Glomerular visceral epithelial cell (primary cell): Measurements from ENCODE around the gene DPH5.
A peak's percentile ranks its signal among the peaks of the same experiment; 100 is the strongest.
"Not testable (repeated sequence)": the region's sequence is repeated elsewhere in the genome, so short reads cannot be mapped to it uniquely, and the experiment has no call there.

Experiments used
- DNase-seq: peaks from one replicate; pipeline ENCODE4 v3.0.0-alpha.2; 2016; ENCODE audit errors: extremely low spot score

The DPH5 gene, protein sequence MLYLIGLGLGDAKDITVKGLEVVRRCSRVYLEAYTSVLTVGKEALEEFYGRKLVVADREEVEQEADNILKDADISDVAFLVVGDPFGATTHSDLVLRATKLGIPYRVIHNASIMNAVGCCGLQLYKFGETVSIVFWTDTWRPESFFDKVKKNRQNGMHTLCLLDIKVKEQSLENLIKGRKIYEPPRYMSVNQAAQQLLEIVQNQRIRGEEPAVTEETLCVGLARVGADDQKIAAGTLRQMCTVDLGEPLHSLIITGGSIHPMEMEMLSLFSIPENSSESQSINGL

DNA sequence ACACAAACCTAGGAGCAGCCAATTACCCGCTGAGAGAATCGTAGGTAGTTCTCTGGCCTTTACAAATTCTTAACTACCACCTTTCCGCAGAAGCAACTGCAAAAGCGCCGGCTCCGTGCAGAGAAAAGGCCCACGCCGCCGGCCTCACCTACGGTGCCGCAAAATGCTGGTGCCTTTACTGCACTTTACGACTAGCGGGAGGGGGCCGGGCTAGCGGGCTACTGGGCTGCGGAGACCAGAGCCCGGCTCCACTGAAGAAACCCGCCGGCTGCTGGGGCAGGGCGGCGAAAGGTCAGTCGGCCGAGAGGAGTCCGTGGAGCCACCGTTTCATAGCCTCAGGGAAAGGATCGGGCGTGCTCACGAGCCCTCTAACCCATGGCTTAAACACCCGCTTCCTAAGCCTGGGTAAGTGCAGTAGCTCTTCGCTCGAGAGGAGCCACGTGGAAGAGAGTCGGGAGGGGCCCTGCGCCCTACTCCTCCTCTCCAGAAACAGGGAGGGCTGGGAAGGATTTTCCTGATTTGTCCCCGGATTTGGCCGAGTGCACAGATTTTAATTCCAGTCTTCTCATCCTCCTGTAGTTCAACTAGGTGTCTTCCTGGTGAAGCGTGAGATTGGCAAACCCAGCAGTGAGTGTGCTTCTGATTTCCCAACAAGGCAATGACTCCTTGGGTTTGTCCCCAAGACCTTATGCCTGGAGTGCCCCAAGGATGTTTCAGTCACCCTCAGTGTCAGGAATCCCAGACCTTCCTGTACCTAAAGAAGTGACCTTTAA is at the start of gene DPH5:
TSS of gene DPH5 (minus strand) at position 128 of the 773 bp plus-strand sequence. CDS start 341 bp downstream, outside the sequence.
- peak; percentile 88 for DNase-seq

DNA sequence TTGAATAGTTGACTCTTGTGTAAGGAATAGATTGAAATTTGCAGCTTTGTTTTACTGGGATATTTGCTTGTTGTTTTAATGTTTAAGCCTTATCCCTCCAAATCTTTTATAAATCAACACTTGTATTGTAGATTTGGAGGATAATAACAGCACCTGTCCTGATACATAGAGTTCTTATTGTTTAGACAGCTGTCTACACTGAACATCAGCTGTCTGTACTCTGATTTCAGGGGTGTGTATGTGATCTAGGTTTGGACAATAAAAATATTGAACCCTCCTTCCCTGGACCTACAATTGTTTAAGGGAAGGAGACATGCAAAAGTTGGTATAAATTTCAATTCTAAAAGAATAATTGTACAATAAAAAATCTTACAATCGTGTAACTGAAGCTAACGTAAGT is 48.3 kb upstream of the DPH5 start:
- no peak for DNase-seq

DNA sequence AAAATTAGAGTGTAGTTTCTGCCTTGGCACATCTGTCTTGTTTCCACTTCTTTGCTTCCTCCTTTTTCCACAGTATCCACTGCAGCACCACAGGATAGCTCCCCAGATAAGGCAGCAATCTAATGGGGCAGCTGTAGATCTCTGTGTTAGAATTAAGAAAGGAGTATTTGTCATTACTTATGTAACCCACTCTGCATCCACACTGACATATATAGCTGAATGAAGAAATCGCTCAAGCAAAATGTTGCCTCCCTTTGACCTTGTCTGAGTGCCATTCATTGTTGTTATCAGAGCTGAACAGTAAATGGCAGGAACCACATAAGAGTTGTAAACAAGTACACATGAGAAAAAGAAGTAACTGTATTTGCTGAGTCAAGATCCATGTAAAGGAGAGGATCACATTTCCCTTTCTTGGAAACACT is 45.9 kb upstream of the DPH5 start:
- no peak for DNase-seq

DNA sequence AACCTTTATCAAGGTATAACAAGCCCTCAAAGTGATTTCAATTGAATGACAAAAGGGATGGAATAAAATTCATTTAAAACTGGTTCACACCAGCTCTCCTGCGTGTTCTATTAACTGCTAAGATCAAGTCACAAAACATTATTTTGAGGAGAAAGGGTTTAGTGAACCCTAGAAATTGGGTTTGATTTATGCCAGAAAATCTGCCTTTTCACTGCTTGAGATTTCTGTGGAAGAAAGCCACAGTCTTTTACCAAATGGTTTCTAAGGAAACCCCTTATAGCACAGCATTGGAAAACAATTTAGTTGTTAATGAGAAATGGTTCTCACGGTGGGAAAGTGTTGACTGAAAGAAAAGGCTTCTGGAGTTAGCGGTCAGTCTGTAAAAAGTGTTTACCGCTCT is 43.6 kb upstream of the DPH5 start:
- DNase-seq: no peak

DNA sequence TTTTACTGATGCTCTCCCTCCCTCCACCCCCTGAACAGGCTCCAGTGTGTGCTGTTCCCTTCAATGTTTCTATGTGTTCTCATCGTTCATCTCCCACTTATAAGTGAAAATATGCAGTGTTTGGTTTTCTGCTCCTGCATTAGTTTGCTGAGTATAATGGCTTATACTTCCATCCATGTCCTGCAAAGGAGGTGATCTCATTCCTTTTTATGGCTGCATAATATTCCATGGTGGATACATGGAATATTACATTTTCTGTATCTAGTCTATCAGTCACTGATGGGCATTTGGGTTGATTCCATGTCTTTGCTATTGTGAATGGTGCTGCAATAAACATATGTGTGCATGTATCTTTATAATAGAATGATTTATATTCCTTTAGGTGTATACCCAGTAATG is 41.4 kb upstream of the DPH5 start:
- not testable (repeated sequence) for DNase-seq

DNA sequence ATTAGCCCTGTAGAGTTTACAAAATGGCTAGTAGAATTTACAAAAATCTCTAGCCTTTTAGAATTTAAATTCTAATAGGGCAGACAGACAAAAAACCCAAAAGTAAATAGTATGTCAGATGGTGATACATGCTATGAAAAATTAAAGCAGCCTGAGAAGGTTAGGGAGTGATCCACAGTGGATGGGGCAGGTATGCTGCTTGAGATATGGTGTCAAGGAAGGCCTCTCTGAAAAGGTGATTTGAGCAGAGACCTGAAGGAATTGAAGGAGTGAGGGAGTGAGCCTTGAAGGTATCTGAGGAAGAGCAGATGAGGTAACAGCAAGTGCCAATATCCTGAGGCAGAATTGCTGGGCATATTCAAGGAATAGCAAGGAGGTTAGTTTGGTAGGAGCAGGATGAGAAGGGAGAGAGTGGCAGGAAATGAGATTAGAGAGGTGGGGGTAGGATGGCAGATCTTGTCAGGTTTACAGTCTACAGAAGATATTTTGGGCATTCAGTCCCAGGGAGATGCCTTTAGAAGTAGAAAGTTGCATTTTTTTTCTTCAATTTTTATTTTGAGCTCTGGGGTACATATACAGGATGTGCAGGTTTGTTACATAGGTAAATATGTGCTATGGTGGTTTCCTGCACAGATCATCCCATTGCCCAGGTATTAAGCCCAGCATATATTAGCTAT is 40.8 kb upstream of the DPH5 start:
- no peak for DNase-seq

DNA sequence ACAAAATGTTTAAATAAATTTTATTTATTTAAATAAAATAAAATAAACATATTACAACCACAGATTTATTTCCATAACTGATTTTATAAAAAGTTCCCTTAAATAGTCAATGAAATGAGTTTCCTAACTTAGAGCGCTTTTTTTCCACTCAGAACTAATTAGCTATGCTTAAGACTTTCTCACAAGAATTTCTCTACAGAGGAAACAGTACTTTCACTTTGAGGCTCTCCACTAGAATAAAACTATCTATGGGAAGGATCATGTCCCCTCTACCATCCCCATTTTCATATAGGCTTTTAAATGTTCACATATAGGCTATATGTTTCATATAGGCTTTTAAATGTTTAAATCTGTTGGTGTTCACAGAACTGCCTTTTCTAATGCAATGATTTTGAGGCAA is 40.0 kb upstream of the DPH5 start:
- DNase-seq: no peak

DNA sequence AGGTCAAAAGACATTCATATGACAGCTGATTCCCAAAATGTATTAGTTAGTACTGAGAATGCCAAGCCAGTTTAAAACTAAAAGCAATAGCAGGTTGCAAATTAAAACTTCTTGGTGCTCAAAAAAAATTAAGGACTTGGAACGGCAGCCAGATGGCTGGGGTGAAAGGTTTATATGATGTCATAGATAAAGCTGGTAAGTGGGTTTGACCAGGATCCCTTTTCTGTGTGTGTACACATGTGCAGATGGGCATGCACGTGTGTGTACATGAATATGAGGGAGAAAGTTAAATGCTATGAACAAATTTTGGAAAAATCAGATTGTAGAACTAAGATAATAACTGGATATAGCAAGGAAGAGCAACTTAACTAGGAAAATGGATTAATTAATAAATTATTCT is 39.1 kb upstream of the DPH5 start:
- DNase-seq: no peak

DNA sequence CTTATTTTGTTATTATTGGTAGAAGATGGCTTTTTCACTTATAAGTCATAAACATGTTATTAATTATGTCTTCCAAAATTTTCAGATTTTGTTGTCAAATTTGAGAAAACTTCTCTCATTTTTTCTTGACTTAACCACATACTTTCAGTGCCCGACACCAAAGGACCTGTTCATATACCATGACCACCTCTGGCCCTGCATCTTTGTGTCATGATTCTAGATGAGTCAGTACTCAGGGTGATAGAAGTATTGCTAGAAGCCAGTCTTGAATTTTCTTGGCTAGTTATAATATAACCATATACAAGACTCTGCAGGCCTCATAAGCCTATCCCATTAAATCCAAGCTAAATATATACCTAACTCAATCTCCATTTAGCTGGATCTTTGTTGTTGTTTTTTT is 35.4 kb upstream of the DPH5 start:
- DNase-seq: peak; percentile 66

DNA sequence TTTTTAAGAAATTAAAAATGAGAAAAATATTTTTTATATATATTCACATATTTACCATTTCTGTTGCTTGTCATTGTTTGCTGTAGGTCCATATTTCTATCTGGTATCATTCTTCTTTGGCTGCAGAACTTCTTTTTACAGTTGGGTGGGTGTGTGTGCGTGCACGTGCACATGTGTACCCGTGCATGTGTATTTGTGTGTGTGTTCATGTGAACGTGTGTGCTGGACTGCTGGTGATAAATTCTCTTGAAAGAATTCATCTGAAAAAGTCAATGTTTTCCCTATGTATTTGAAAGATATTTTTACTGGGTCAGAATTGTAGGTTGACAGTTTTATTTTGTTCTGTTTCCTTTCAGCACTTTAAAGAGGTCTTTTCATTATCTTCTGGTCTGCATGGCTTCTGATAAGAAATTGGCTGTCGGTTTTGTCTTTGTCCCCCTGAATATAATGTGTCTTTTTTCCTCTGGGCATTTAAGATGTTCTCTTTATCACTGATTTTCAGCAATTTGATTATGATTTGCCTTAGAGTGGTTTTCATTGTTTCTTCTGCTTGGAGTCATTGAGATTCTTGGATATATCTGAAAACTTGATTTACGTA is 34.5 kb upstream of the DPH5 start:
- DNase-seq: no peak

DNA sequence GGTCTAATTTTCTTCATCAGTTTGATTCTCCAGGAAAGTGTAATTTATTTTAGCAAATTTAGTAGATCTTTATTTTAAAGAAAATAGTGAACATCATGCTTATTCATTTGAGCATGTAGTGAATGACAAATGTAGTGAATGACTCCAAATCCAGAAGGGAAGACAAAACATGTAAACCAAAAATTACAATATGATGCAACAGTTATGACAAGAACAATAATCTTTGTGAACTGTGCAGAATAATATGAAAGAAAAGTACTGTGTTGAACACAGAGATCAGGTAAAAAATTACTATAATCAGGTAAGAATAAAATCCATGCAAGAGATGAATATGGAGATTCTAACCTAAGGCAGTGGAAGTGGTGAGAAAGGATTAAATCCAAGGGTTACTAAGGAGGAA is 30.0 kb upstream of the DPH5 start:
- no peak for DNase-seq

DNA sequence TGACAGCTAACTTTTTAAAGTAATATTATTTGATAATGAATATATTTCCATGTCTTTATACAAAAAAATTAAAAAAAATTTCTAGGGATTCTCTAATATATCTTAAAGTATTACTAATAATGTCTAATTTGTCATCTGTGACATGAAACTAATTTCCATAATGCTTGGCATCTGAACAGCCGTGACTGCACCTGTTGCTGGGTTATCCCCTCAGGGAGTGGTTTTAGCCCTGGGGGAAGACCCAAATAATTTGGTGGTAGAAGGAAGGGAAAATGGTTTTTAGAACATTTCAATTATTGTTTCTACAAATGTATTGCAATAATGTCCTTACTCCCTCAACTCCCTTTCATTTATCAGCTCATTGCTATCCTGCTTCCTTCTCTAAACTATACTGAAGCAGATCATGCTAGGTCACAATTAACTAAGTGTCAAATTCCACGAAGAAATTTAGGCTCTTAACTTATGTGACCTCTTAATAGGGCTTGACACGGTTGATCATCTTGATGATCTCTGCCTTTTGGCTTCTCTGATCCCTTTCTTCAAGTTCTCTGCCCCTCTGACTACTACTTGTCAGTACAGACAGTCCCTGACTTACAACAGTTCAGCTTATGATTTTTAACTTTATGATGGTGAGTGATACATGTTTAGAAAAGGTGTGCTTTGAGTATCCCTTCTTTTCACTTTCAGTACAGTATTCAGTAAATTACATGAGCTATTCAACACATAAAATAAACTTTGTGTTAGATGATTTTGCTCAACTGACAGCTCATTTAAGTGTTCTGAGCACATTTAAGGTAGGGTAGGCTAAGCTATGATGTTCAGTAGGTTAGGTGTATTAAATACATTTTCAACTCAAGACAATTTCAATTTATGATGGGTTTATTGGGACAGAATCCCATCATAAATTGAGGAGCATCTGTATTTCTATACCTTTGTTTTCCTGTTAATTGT is 26.4 kb upstream of the DPH5 start:
- no peak for DNase-seq

DNA sequence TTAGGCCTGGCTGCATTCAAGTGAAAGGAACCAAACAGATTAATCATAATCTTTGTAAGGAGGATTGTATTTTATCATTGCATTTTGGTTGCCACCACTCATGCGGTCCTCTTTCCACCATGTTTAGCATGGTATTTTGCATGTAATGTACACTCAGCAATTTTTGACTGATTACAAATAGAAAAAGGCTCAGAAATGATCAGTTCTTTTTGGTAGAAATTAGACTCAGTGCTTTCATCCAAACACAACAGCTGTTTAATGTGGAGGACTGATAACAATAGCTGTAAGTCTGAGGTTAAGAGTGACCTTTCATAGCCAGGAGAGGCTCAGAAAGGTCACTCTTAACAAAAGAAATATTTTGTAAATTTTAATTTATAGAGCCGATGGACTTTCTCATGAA is 25.3 kb upstream of the DPH5 start:
- DNase-seq: no peak

DNA sequence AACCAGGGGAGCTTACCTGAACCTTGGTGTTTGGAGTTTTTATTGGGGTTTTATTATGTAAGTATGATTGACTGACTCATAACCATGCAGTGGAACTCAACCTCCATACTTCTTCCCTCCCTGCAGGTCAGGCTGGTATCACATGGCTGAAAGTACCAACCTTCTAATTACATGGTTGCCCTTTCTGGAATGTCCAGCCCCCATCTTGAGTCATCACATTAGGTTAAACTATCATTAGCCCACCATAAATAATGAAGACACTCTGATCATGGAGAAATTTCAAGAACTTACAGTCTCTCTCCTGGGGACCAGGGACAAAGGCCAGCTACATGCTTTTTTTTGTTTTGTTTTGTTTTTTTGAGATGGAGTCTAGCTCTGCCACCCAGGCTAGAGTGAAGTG is 19.2 kb upstream of the DPH5 start:
- DNase-seq: no peak

DNA sequence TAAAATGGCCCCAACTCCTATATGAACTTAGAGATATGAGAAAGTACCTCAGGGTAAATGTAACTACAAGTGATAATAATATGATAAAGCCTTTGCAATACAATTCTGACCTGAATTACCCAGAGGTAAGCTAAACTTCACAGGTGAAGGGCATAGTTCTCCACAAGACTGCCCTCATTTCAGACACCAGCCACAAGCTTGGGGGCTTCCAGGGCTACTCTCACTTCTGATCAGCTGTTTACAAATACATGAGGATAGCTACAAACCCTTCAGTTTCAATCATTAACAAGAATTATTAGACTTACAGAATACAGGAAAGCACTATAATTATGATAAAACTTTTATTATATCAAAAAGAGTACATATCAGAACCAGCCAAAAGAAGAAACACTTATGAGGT is 18.7 kb upstream of the DPH5 start:
- no peak for DNase-seq

DNA sequence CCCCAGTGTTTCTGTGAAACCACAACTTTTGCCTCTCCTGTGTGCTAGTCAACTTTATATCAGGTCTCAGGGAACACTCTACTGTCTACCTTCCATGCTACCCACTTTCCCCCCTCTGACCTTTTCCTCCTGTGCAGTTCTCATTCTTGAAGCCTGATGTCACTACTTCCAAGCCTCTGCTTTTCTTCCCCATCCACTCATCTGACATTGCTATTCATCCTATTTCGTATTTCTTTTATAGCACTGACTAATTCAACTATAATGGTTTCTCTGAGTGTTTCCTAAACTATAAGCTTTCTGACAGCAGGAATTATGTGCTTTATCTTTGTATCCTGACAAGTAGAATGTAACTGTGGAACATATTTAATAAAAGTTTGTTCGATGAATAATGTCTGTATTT is 18.2 kb upstream of the DPH5 start:
- DNase-seq: peak; percentile 59

DNA sequence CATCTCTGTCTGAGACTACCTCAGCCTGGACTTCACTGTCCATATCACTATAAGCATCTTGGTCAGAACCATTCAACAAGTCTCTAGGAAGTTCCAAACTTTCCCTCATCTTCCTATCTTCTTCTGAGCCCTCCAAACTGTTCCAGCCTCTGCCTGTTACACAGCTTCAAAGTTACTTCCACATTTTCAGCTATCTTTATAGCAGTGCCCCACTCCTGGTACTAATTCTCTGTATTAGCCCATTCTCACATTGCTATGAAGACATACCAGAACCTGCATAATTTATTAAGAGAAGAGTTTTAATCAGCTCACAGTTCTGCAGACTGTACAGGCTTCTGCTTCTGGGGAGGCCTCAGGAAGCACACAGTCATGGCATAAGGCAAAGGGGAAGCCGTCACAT is 15.7 kb upstream of the DPH5 start:
- DNase-seq: no peak

DNA sequence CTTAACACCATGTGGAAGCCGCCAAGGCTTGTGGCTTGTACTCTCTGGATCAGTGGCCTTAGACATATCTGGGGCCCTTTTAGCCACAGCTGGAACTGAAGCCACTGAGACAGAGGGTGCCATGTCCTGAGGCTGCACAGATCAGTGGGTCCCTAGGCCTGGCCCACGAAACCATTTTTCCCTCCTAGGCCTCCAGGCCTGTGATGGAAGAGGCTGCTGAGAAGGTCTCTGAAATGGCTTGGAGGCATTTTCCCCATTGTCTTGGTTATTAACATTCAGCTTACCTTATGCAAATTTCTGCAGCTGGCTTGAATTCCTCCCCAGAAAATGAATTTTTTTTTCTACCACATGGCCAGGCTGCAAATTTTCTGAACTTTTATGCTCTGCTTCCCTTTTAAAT is 15.1 kb upstream of the DPH5 start:
- DNase-seq: no peak

DNA sequence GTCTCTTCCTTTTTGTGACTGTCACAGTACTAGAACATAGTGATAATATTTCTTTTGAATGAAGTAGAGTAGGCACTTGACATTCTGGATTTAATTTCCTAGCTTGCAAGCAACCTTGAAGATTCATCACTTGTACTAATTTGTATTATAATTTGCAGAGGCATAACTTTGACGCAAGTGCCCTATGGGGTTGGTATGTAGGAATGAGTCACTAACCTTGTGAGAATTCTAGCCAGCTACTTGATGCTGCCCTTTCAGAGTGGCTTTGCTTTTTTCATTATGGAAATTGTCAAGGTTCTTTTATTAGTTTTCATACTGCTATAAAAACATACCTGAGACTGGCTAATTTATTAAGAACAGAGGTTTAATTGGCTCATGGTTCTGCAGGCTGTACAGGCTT is 13.7 kb upstream of the DPH5 start:
- no peak for DNase-seq

DNA sequence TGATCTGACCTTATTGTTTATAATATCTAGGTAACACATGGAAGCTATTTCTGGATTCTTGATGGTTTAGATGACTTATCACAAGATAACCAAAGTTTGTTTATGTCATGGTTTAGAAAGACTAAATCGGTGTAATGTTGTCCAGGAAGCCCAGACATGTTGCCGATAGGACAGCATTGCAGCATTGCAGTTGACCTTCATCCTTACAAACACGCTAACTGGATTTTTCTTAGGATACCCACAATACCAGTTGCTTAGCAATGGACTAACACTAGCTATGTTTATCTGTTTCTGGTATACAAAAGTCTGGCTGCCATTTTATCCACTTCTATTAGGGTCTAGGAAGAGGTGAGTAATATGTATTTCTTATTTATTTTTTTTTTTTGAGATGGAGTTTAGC is 11.7 kb upstream of the DPH5 start:
- no peak for DNase-seq

DNA sequence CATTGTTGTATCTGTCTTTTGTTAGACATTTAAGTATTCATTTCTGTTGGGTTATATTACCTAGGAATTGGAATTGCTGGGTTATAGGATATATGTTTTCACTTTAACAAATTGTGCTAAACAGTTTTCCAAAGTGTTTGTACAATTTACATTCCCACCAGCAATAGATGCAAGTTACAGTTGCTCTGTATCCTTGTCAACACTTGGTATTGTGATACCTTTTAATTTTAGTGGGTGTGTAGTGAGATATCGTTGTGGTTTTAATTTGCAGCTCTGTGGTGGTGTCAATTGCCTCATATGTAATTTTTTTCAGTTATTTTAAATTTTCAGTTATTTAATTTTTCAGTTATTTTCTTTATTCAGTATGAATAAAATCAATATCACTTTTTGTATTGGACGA is 7.4 kb upstream of the DPH5 start:
- DNase-seq: no peak
